Neural crest cell (in vitro differentiated cells): Measurements from ENCODE around the gene ZC3H8. TPM values are rescaled to one million over a fixed set of nuclear protein-coding genes. Genes with fewer than 3 reads are reported as not detected.
"Not testable (repeated sequence)": the region's sequence is repeated elsewhere in the genome, so short reads cannot be mapped to it uniquely, and the experiment has no call there.

Source experiments
- DNase-seq: peaks from one replicate; pipeline ENCODE4 v3.0.0; 2021; ENCODE audit warnings: low read depth, mixed read lengths, low spot score
- H3K27ac Mint-ChIP-seq: one replicate; pipeline ENCODE4 v1.8.0; 2021; ENCODE audit warnings: mild to moderate bottlenecking, mixed read lengths; ENCODE audit not compliant: unreplicated experiment
- H3K27me3 Mint-ChIP-seq: 2 replicates; pipeline ENCODE4 v1.8.0; 2021; ENCODE audit warnings: low read depth, mild to moderate bottlenecking, mixed read lengths
- H3K36me3 Mint-ChIP-seq: 2 replicates; pipeline ENCODE4 v1.8.0; 2021; ENCODE audit warnings: low read depth, mild to moderate bottlenecking, mixed read lengths
- H3K4me1 Mint-ChIP-seq: 2 replicates; pipeline ENCODE4 v1.8.0; 2021; ENCODE audit warnings: mixed read lengths
- H3K4me3 Mint-ChIP-seq: one replicate; pipeline ENCODE4 v1.8.0; 2021; ENCODE audit warnings: mild to moderate bottlenecking, mixed read lengths
- H3K9me3 Mint-ChIP-seq: 2 replicates; pipeline ENCODE4 v1.8.0; 2021; ENCODE audit warnings: mixed read lengths
- CTCF ChIP-seq: fragments of 200-600 bp; sonication (generic); conservative IDR thresholded peaks from 2 replicates; pipeline ENCODE4 v1.5.0; 2021; ENCODE audit warnings: antibody characterized with exemption, mild to moderate bottlenecking
- total RNA-seq: library from RNA; stranded (reverse); gene quantifications from 2 replicates; pipeline ENCODE4 v1.2.1, GENCODE V29; 2021

The ZC3H8 gene
- total RNA-seq, 1 donor from 2014 or later: 19.4 TPM

GRCh38 chr2:112295407-112296078 is 40.7 kb upstream of the ZC3H8 start:
- H3K9me3 Mint-ChIP-seq: peaks cover 2% of the 10 kb centered on the region
- TF ChIP-seq CTCF: no peak
- no peaks in the 10 kb centered on the region for H3K36me3 Mint-ChIP-seq
- no peak for DNase-seq
- H3K4me1 Mint-ChIP-seq: no peaks in the 10 kb centered on the region
- H3K27ac Mint-ChIP-seq: no peak overlapping the region
- no peak overlapping the region for H3K4me3 Mint-ChIP-seq
- H3K27me3 Mint-ChIP-seq: no peaks in the 10 kb centered on the region

DNA sequence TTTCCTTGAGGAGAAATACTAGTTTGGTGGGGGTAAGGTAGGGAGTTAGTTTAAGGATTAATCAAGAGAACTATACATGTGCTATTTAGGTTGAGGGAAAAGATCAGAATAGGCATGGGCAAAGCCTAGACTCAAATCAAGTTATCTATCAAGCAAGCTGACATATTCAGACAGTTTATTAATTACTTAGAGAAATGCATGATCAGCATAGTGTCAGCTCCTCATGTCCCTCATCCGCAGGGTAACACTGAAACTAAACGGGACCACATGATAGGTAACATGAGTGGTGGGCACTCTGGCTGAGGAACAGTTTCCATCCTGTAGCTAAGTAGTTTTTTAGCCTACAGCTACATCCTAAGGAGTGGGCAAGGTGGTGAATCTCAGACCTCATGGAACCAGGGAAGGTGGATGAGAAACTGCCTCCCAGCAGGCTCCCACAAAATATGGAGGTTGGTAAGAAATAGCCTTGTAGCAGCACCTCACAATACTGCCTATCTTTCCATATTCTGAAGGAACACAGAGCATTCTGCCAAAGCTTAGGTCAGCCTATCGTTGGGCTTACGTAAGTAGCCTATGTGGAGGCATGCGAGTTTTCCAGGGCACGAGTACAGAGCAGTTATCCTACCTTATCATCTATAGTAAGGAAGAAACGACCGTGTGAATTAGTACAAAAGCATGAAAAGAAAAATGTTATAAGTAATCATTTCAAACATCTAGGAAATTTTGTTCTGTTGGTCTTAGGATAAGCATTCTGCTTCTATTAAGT is 39.0 kb upstream of the ZC3H8 start:
- H3K4me1 Mint-ChIP-seq: peaks cover 5% of the 10 kb centered on the region
- TF ChIP-seq CTCF: no peak
- no peak for DNase-seq
- H3K27me3 Mint-ChIP-seq: no peaks in the 10 kb centered on the region
- H3K27ac Mint-ChIP-seq: no peak overlapping the region
- H3K4me3 Mint-ChIP-seq: no peak overlapping the region
- H3K9me3 Mint-ChIP-seq: no peaks in the 10 kb centered on the region
- no peaks in the 10 kb centered on the region for H3K36me3 Mint-ChIP-seq

DNA sequence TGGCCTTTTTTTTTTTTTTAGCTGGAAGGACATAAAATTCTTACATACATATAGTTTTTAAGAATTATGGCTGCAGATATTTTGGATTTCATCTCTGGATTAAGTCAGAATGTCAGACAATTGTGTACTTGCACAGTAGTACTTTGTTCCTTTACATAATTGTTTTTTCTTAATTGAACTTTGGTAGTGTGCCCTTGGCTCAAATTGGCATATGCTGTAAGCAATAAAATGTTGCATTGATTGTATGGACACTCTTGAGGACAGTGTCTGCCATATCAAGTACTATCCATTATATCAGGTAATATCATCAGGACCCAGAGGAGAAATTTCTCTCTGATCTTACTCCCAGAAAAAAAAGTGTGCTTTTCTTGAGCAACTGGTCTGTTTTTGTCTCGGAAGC is 35.8 kb upstream of the ZC3H8 start:
- no peak overlapping the region for H3K4me3 Mint-ChIP-seq
- H3K36me3 Mint-ChIP-seq: no peaks in the 10 kb centered on the region
- peaks cover 5% of the 10 kb centered on the region for H3K4me1 Mint-ChIP-seq
- H3K27me3 Mint-ChIP-seq: no peaks in the 10 kb centered on the region
- DNase-seq: no peak
- no peak overlapping the region for H3K27ac Mint-ChIP-seq
- no peak for TF ChIP-seq CTCF
- H3K9me3 Mint-ChIP-seq: no peaks in the 10 kb centered on the region

DNA sequence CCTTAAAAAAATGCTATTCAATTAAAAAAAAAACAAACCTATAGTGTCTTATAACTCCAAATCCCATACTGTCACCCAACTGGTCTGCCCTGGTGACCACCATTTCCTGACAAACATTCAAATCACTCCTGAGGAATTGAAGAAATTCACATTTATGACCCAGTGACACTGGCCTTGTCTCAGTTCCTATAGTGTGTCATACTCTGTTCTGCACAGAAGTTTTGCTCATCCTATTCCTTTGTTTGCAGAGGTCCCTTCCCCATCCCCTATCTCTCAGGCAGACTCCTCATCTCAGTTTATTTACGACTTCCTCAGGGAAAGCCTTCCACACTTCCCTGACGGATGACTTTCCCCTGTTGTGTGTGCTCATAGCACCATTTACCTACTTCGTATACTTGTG is 35.2 kb upstream of the ZC3H8 start:
- Mint-ChIP-seq H3K36me3 (no peaks in the 10 kb centered on the region), H3K27ac (no peak overlapping the region), H3K4me3 (no peak overlapping the region), H3K9me3 (no peaks in the 10 kb centered on the region), H3K4me1 (peaks cover 5% of the 10 kb centered on the region), H3K27me3 (no peaks in the 10 kb centered on the region)
- TF ChIP-seq CTCF: no peak
- no peak for DNase-seq

- not testable (repeated sequence) for DNase-seq, H3K4me1 Mint-ChIP-seq, H3K27ac Mint-ChIP-seq, H3K9me3 Mint-ChIP-seq, H3K36me3 Mint-ChIP-seq, H3K27me3 Mint-ChIP-seq, H3K4me3 Mint-ChIP-seq
Observed at GRCh38 chr2:112283535-112283934, 28.7 kb upstream of the ZC3H8 start.

GRCh38 chr2:112282066-112282465 is 27.2 kb upstream of the ZC3H8 start:
- H3K27me3 Mint-ChIP-seq, H3K36me3 Mint-ChIP-seq, H3K9me3 Mint-ChIP-seq, H3K4me1 Mint-ChIP-seq, H3K4me3 Mint-ChIP-seq, H3K27ac Mint-ChIP-seq, DNase-seq: not testable (repeated sequence)
